ENCODE data around the gene MAST4.
"Not testable (repeated sequence)": the region's sequence is repeated elsewhere in the genome, so short reads cannot be mapped to it uniquely, and the experiment has no call there.

The MAST4 gene

DNA sequence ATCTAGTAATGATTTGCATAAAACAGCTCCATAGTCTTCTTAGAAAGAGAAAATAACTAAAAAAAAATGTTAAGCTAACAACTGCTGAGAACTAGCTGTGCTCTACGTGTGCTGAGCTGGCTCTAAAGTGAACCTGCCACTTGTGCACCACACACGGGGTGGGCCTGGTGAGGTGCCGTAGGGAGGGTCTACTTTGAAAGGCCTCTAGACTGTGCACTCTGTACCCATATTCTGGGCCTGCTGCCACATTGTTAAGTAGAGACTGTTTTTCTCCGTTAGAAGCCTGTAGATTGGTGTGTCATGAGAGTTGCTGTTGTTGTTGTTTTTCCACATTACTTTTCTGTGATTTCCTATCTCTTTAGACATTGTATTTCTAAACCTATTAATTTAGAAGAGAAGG, 506.5 kb downstream of the MAST4 start:
- no peak for DNase-seq

DNA sequence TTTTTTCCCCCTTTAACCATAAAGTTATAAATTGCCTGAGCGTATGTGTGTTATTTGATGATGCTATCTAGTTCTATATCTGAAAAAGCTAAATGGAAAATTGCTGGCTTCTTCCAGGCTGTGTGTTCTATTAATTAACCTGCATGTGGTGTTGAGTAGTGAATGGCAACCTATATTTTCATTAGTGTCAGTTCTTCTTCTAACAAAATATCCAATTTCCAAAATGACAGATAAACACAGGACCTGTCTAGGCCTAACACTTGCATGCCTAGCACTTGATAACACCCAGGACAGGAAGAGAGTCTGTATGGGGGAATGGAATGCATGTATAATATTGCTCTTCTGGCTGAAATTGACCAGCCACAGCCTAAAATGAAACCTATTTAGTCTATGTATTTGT, 508.7 kb downstream of the MAST4 start:
- DNase-seq = no peak

GRCh38 chr5:67105270-67105669, 509.1 kb downstream of the MAST4 start:
- DNase-seq = no peak

- no peak for DNase-seq
These were observed 510.6 kb downstream of the MAST4 start for GRCh38 chr5:67106626-67107342.

DNA sequence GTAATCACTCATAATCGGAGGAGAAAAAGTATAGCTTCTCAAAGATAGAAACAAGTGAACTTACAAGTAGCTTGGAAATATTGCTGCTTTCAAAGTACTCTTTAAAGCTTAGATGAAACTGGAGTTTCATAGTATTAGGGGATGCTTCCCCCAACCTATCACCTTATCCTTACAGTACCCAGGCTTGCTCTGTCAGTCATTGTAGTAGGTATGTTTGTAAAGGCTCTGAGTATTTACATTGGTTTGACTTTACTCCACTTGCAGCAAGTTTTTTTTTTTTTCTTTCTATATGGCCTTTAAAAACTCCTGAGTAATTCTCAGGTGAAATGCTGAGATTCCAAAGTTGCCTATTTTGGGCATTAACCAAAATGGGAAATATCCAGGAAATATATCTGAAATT, 515.6 kb downstream of the MAST4 start:
- no peak for DNase-seq

DNA sequence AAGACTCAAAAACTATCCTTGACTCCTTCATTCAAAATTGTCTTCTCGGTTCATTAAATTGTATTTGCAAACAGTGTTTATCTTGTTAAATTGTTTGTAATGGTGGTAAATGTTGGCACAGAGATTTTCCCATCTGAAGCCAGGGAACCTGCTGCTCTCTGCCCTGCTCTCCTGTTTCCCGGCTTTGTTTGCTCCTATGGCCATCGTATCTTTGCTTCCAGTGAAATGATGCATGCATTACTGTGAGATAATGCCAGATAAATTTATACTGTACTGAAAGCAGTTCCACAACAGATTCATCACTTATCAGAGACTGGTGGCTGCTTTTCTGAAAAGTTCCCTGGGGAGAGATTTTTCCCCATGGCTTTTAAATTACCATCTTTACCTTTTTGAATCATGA, 519.1 kb downstream of the MAST4 start:
- no peak for DNase-seq

GRCh38 chr5:67115817-67116216, 519.6 kb downstream of the MAST4 start:
- no peak for DNase-seq

- no peak for DNase-seq
These were observed 521.9 kb downstream of the MAST4 start for GRCh38 chr5:67118050-67118620.

- DNase-seq = no peak
These were observed 522.8 kb downstream of the MAST4 start for GRCh38 chr5:67119010-67119409.

GRCh38 chr5:67120032-67120431, 523.8 kb downstream of the MAST4 start:
- no peak for DNase-seq

GRCh38 chr5:67123819-67124218, 527.6 kb downstream of the MAST4 start:
- DNase-seq = no peak

GRCh38 chr5:67124556-67124955, 528.4 kb downstream of the MAST4 start:
- DNase-seq = no peak

DNA sequence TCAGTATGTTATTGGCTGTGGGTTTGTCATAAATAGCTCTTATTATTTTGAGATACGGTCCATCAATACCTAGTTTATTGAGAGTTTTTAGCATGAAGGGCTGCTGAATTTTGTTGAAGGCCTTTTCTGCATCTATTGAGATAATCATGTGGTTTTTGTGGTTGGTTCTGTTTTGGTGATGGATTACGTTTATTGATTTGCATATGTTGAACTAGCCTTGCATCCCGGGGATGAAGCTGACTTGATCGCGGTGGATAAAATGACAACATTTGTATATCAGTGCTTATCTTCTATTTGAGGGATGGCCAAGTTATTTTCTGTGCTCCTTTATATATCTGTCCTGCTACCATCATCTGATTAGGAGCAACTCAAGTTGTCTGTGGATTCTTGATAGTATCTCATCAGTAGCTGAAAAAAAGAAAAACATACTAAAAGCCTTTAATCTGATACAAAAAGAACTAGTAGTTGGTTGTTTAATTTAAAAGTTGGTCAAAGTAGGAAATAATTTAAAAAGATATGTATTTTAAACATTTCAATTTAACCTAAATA, 531.2 kb downstream of the MAST4 start:
- not testable (repeated sequence) for DNase-seq

DNA sequence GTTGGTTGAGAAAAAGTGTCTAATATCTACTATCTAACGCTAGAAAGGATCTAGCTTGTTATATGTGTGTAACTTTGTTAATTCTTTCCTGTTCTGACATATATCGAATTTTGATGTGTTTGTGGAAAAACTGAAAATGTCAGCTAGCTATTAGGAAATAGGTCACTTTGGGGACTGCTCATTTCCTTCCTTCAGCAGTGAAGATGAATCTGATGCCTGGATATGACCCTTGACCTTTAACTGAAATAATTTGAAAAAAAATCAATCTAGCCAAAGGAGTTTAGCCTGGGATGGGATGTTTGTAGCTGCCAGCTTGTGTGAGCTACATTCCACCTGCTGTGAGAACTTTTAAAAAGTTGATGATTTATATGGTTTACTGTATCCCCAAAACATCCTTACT, 533.6 kb downstream of the MAST4 start:
- DNase-seq = no peak

DNA sequence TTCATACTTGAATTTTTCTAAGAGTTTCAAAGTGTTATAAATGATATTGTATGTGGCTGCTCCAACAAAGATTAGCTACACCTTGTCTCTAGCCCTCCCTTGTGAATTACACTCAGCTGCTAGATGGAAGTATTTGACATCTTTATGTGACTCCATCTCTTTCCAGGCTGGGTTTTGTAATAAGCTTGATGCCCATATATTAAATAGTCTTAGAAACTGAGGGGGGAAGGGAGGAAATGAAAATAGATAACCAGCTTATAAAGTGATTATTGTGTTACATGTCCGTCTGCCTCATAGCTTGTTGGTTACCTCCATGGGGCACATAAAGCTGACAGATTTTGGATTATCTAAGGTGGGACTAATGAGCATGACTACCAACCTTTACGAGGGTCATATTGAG, 537.0 kb downstream of the MAST4 start:
- no peak for DNase-seq

DNA sequence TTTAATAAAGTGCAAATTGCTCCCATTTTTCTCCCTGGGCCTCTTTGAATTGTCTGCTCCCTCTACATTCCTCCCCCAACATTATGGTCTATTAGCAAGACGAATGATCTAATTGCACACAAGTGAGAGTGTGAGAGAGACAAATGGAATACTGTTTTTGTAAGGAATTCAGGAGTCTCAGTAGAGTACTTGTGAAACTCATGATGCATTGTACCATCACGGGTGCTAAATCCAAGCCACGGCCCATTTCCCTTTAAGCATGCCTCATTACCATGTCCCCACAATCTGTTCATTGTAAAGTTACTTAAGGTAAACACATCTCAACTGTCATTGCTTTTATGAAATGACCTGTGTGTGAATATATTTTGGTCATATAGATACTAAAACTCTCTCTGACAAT, 537.6 kb downstream of the MAST4 start:
- no peak for DNase-seq

DNA sequence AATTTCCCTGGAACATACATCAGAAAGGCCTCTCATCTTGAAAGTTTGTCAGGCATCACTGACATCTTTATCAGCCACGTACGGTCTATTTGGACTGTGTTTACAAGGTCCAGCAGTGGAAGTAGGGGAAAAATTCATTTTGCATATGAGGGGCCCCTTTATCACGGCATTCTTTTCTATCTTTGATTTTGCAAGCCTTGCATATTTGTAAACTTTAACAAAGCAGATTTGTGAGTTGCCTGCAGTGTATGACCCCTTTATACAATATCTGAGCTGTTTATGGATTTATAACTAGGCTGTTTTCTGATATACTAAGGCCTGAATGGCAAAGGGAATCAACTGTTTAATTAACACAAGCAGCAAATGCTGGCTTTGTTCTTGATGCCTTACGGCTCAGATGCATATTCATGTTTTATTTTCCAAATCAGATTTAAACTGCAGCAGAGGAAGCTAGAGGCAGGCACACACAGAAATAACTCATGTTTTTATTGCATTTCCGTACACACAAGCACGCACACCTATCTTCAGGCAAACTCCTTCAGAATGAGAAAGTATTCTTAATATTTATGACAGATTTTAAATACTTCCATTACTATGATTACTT, 539.3 kb downstream of the MAST4 start:
- DNase-seq = no peak

- DNase-seq = no peak
These were observed 542.8 kb downstream of the MAST4 start for GRCh38 chr5:67139030-67139429.

DNA sequence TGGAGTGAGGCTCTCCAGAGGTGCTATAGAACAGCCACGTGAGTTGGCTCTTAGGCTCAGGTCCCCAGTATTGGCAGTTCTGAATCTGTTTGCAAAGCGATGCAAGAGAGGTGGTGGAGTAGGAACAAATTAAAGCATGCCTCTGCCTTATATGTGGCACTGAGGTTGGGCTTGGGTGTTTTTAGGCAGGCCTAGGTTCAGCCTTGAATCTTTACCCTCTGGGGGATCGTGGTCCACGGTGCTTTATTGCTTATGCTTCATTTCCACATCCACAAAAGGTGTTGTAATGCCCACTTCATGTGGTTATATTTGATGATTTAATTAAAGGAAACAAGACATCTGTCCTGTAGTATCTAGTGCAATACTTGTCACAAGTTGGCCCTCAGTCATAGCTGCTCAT, 544.2 kb downstream of the MAST4 start:
- no peak for DNase-seq

GRCh38 chr5:67141644-67142043, 545.5 kb downstream of the MAST4 start:
- no peak for DNase-seq

GRCh38 chr5:67142816-67143215, 546.6 kb downstream of the MAST4 start:
- no peak for DNase-seq

DNA sequence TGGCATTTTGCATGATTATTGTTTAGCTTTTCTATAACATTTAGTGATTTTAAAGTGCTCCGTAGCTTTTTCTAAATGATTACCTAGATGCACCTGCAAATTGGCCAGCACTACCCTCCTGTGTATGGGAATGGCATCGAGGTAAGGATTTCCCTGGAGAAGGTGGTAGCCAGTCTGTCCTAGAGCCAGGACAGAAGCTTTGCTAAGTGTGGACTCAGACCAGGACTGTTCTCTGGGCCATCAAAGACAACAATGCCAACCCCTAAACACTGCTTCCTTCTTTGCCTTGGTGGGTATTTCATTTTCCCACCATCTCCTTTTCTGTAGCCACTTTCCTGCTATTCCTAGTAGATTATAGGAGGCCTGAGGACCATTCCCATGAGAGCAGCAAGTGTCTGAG, 547.4 kb downstream of the MAST4 start:
- no peak for DNase-seq

GRCh38 chr5:67144183-67144639, 548.0 kb downstream of the MAST4 start:
- DNase-seq = no peak

DNA sequence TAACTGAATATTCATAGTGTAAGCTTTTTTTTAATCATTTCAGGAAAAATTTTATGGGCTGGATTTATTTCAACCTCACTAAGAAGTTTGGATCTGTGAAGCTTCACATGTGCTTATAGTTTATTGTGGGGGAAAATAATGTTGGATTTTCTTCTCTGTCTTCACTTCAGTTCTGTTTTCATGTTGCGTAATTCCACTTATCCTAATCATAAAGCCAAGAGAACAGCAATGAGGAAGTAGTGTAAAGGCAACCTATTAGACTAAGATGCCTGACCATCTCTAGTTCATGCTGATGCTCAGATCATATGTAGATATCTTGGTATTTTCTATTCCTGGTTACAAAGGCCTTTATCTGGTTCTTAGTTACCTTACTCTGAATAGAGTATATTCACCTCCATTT, 550.4 kb downstream of the MAST4 start:
- no peak for DNase-seq
